ENCODE measurements around the gene SPATS2L.

SPATS2L gene

DNA sequence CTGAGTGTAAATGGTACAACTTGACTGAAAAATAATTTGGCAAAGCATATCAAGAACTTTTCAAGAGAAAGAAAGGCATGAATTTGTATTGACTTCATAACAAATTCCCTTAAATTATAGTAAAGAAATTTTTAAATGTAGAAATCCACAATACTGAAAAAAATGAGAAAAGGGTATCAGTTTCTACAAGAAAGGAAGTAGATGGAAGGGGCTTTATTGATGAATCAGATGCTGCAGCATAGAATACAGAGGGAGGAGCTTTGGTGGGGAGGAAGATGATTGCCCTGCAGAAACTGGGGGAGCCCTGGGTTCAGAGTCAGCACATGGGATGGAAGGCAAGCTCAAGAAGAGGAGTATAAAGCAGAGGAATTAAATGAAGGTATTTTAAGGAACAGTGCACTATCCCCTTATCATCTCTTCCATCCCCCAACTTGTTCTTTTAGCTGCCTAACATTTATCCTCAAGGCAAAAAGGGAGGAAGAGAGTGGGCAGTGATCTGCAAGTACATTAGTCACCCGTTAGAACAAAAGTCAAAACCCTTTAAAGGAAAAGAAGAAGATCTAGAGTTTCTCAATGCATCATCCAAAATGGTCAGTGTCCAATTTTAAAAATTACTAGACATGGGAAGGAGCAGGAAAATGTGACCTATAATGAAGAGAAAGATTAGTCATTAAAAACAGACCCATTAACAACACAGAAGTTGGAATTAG, 125.7 kb downstream of the SPATS2L start:
- Histone ChIP-seq H3K4me2 (ENCODE audit: low read depth, low read length, poor library complexity, severe bottlenecking) (no peak overlapping the region), H3K9ac (ENCODE audit: low read length) (no peak overlapping the region), H3K27ac (ENCODE audit: low read depth, low read length) (no peak overlapping the region), H3F3A (ENCODE audit: insufficient read depth) (no peaks in the 10 kb centered on the region), H3K27me3 (ENCODE audit: low read length) (no peaks in the 10 kb centered on the region), H2AFZ (ENCODE audit: low read depth, low read length, severe bottlenecking) (no peak overlapping the region), H3K9me3 (ENCODE audit: insufficient read depth, low read length) (no peaks in the 10 kb centered on the region), H3K36me3 (ENCODE audit: low read length) (no peaks in the 10 kb centered on the region), H3K9me2 (replicated peaks; ENCODE audit: insufficient read depth, low read length) (no peaks in the 10 kb centered on the region), H3K4me3 (ENCODE audit: insufficient read depth, low read length, poor library complexity, severe bottlenecking) (no peak overlapping the region), H3K79me2 (ENCODE audit: insufficient read depth, low read length) (no peaks in the 10 kb centered on the region), H4K20me1 (ENCODE audit: low read depth, low read length) (no peaks in the 10 kb centered on the region)
- TF ChIP-seq, protein P1, sequence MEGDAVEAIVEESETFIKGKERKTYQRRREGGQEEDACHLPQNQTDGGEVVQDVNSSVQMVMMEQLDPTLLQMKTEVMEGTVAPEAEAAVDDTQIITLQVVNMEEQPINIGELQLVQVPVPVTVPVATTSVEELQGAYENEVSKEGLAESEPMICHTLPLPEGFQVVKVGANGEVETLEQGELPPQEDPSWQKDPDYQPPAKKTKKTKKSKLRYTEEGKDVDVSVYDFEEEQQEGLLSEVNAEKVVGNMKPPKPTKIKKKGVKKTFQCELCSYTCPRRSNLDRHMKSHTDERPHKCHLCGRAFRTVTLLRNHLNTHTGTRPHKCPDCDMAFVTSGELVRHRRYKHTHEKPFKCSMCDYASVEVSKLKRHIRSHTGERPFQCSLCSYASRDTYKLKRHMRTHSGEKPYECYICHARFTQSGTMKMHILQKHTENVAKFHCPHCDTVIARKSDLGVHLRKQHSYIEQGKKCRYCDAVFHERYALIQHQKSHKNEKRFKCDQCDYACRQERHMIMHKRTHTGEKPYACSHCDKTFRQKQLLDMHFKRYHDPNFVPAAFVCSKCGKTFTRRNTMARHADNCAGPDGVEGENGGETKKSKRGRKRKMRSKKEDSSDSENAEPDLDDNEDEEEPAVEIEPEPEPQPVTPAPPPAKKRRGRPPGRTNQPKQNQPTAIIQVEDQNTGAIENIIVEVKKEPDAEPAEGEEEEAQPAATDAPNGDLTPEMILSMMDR (IDR thresholded peaks at IDR 0.05; ENCODE audit: insufficient read depth, low read length, poor library complexity, severe bottlenecking): no peak
- TF ChIP-seq EZH2phosphoT487 (conservative IDR thresholded peaks at IDR 0.05; ENCODE audit: low read length): no peak

- Histone ChIP-seq H3F3A (ENCODE audit: insufficient read depth) (no peaks in the 10 kb centered on the region), H3K79me2 (ENCODE audit: insufficient read depth, low read length) (no peaks in the 10 kb centered on the region), H3K27ac (ENCODE audit: low read depth, low read length) (no peak overlapping the region), H3K9me3 (ENCODE audit: insufficient read depth, low read length) (no peaks in the 10 kb centered on the region), H3K27me3 (ENCODE audit: low read length) (no peaks in the 10 kb centered on the region), H3K9ac (ENCODE audit: low read length) (no peak overlapping the region), H3K9me2 (replicated peaks; ENCODE audit: insufficient read depth, low read length) (no peaks in the 10 kb centered on the region), H3K4me3 (ENCODE audit: insufficient read depth, low read length, poor library complexity, severe bottlenecking) (no peak overlapping the region), H2AFZ (ENCODE audit: low read depth, low read length, severe bottlenecking) (no peak overlapping the region), H3K36me3 (ENCODE audit: low read length) (no peaks in the 10 kb centered on the region), H4K20me1 (ENCODE audit: low read depth, low read length) (no peaks in the 10 kb centered on the region), H3K4me2 (ENCODE audit: low read depth, low read length, poor library complexity, severe bottlenecking) (no peak overlapping the region)
- TF ChIP-seq EZH2phosphoT487 (conservative IDR thresholded peaks at IDR 0.05; ENCODE audit: low read length): no peak
- TF ChIP-seq, protein P1 (IDR thresholded peaks at IDR 0.05; ENCODE audit: insufficient read depth, low read length, poor library complexity, severe bottlenecking): no peak
Measured at GRCh38 chr2:200435379-200435778, 128.9 kb downstream of the SPATS2L start.

DNA sequence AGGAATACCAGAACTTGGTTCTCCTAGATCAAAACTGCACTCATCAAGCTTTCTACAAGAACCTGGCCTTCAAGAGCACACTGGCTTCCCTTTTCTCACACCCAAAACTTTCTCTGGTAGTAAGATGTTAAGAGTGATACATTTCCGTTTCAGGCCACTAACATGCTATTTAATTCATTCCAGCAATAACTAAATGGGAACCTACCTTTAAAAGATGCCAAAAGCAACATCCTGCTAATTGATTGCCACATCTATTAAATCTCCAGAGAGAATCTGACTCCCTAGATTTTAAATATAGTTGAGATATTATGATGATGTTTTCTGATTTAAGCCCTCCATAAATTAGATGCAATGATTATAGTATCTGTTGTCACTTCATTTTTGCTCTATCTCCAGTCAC, 131.8 kb downstream of the SPATS2L start:
- Histone ChIP-seq H3K9ac (ENCODE audit: low read length) (no peak overlapping the region), H3K27ac (ENCODE audit: low read depth, low read length) (no peak overlapping the region), H3F3A (ENCODE audit: insufficient read depth) (no peaks in the 10 kb centered on the region), H3K4me3 (ENCODE audit: insufficient read depth, low read length, poor library complexity, severe bottlenecking) (no peak overlapping the region), H3K79me2 (ENCODE audit: insufficient read depth, low read length) (no peaks in the 10 kb centered on the region), H3K9me3 (ENCODE audit: insufficient read depth, low read length) (no peaks in the 10 kb centered on the region), H3K4me2 (ENCODE audit: low read depth, low read length, poor library complexity, severe bottlenecking) (no peak overlapping the region), H2AFZ (ENCODE audit: low read depth, low read length, severe bottlenecking) (no peak overlapping the region), H4K20me1 (ENCODE audit: low read depth, low read length) (no peaks in the 10 kb centered on the region), H3K27me3 (ENCODE audit: low read length) (no peaks in the 10 kb centered on the region), H3K36me3 (ENCODE audit: low read length) (no peaks in the 10 kb centered on the region), H3K9me2 (replicated peaks; ENCODE audit: insufficient read depth, low read length) (no peaks in the 10 kb centered on the region)
- TF ChIP-seq, protein P1 (IDR thresholded peaks at IDR 0.05; ENCODE audit: insufficient read depth, low read length, poor library complexity, severe bottlenecking): no peak
- TF ChIP-seq EZH2phosphoT487 (conservative IDR thresholded peaks at IDR 0.05; ENCODE audit: low read length): no peak
